ENCODE data around the gene TP53AIP1. TPM values are rescaled to one million over a fixed set of nuclear protein-coding genes. Genes with fewer than 3 reads are reported as not detected.

Gene TP53AIP1
- total RNA-seq: 0.98 and 2.6 TPM in 2 replicates

DNA sequence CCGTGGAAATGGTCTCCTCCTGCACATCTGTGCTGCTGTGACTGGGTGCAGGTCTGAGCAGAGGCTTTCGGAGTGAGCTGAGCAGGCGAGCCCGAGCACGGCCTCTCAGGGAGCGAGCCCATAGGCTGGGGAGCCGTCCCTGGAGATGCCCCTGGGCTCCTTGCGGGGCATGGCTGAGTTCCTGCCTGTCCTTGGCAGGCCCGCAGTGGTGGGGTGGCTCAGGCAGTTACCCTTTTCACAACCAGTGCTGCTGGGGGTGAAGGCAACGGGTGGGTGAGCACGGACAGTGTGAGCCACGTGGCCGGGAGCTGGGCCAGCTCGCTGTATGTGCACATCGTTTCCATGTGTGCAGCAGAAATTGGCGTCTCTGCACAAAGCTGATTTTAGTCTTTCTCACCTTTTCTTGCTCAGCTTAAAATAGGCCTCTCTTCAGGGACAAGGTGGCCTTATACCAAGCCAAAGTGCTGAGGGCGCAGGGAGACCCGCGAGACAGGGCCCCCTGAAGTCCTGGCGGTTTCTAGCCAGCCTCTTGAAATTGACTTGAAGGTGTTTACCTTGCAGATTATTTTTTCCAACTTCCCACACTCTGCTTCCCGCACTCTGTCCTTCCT lies at the start of gene TP53AIP1:
TSS of gene TP53AIP1 (minus strand) at position 55 of the 611 bp plus-strand sequence. CDS start 5,053 bp downstream, outside the sequence.

GRCh38 chr11:128890543-128891368 lies 51.9 kb downstream of the TP53AIP1 start, which contains the start of gene KCNJ5:
Gene KCNJ5 (plus strand): TSS chr11:128891356. CDS start chr11:128911274, 19,918 bp downstream.

Other genes starting within 250 kb of the TP53AIP1 start
- gene FLI1, start 248.8 kb downstream of the TP53AIP1 start, total RNA-seq: 3.0 and 5.6 TPM in 2 replicates
- 0.07 and 0.33 TPM in 2 replicates for gene KCNJ1, start 75.6 kb downstream of the TP53AIP1 start, total RNA-seq
- 0.85 and 1.3 TPM in 2 replicates for gene KCNJ5, start 51.5 kb downstream of the TP53AIP1 start, total RNA-seq
- gene ARHGAP32, start 249.5 kb upstream of the TP53AIP1 start, total RNA-seq: 23.8 and 30.1 TPM in 2 replicates

All from airway epithelial cell (primary cell).